AG09319 (cell line): ENCODE measurements around the gene ZFP91.

Experiments used
- DNase-seq: peaks from one replicate; pipeline ENCODE4 v3.0.0-alpha.2; 2010; ENCODE audit warnings: low read depth; ENCODE audit errors: extremely low read depth
- CTCF ChIP-seq: IDR thresholded peaks from 2 replicates; pipeline ENCODE4 v1.5.1; 2011; ENCODE audit warnings: low read depth, mild to moderate bottlenecking, inconsistent platforms, low read length, moderate library complexity

ZFP91 gene

GRCh38 chr11:58576887-58577471 is 1.9 kb upstream of the ZFP91 start:
- TF ChIP-seq CTCF: peak; percentile 50
- DNase-seq: no peak

GRCh38 chr11:58577555-58578135 is 1.2 kb upstream of the ZFP91 start:
- no peak for TF ChIP-seq CTCF
- peak; percentile 73 for DNase-seq

- peak; percentile 97 for DNase-seq
- TF ChIP-seq CTCF: no peak
Measured at GRCh38 chr11:58578136-58578634, 678 bp upstream of the ZFP91 start.

DNA sequence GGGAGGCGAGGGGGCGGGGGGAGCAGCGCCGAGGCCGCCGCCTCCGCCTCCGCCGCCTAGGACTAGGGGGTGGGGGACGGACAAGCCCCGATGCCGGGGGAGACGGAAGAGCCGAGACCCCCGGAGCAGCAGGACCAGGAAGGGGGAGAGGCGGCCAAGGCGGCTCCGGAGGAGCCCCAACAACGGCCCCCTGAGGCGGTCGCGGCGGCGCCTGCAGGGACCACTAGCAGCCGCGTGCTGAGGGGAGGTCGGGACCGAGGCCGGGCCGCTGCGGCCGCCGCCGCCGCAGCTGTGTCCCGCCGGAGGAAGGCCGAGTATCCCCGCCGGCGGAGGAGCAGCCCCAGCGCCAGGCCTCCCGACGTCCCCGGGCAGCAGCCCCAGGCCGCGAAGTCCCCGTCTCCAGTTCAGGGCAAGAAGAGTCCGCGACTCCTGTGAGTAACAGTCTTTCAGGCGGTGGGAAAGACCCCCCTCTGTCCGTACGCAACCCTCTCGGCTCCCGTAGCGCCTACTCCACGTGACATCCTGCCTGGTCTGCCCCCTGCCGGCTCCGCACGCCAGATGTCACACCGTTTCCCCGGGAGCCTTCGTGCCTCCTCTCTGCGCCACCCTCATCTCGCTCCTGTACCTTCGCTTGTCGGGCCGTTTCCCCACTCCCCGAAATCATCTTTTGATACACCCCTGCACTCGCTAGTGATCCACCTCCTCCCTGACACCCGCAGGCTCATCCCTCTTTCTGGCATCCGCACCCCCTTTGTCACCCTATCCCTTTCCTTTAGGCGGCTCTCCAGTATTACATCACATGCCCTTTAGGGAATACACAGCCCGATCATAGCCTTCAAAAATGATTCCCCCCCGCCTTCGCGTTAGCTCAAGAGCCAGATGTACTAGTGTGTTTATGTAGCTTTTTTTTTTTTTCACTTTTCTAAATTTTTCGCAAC is 598 bp downstream of the ZFP91 start:
- peak; percentile 80 for DNase-seq
- peak; percentile 78 for TF ChIP-seq CTCF

- DNase-seq: no peak
- no peak for TF ChIP-seq CTCF
Measured at GRCh38 chr11:58580311-58580710, 1.4 kb downstream of the ZFP91 start.

- DNase-seq: no peak
- TF ChIP-seq CTCF: no peak
Measured at GRCh38 chr11:58582437-58582836, 3.6 kb downstream of the ZFP91 start.

GRCh38 chr11:58586998-58587397 is 8.1 kb downstream of the ZFP91 start:
- no peak for DNase-seq
- TF ChIP-seq CTCF: no peak
